ENCODE measurements around the gene CCNG2.

CCNG2 gene

DNA sequence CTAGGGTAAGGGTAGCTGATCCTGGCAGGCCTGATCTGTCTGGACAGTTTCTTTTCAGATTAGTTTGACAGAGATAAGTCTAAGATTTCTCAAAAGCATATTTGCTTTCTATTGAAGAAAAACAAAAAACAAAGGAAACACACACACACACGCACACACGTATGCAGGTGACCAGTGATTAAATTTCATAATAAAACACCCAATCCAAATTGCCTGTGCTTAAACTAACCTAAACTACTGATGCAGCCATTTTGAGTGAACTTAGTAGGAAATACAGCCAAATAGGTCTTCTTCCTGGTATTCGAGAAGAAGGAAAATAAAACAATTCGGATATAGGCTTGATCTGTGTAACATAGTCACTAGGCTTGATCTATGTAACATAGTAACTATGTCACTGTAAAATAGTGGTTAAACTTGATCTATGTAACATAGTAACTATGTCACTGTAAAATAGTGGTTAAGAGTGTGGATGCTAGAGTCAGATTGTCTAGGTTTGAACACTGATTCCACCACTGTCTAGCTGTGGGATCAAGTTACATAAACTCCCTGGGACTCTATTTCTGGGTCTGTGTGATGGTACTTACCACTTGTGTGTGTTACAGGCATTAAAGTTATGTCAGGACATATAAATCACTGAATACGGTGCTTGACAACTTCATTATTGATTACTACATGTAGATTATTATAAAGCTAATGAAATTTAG lies 9.8 kb upstream of the CCNG2 start:
- DNase-seq: no peak

DNA sequence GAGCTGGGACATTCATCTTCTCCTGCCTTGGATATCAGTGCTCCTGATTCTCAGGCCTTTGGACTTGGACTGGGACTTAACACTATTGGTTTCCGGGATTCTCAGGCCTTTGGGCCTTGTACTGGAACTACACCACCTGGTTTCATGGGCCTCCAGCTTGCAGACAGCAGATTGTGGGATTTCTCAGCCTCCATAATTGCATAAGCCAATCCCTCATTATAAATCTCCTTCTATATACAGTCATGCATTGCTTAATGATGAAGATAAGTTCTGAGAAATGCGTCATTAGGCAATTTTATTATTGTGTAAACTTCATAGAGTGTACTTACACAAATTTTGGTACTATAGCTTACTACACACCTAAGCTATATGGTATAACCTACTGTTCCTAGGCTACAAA lies 8.9 kb upstream of the CCNG2 start:
- DNase-seq: no peak

DNA sequence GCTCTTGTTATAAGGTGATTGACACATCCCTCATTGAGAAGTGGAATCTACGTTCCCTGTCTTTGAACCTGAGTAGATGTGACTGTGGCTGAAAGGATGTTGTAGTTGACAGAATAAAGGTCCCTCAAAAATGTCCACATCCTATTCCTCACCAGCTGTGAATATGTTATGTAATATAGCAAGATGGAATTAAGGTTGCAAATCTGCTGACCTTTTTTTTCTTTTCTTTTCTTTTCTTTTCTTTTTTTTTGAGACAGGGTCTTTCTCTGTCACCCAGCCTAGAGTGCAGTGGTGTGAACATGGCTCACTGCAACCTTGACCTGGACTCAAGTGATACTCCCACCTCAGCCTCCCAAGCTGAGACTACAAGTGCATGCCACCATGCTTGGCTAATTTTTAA lies 7.2 kb upstream of the CCNG2 start:
- DNase-seq: no peak

DNA sequence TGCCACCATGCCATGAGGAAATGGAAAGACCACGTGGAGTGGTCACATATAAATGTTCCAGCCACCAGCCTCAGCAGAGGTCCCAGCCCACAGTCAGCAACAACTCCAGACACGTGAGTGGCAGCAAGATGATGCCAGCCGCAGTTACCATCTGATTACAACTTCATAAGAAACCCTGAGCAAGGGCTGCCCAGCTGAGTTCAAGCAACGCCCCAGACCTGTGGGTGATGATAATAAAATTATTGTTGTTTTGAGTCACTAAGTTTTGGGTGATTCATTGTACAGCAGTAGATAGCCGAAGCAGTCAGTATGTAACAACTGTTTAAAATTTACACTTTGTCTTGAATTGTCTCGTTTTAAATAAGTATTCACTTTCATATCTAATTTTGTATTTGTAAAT lies 5.8 kb upstream of the CCNG2 start:
- DNase-seq: no peak

DNA sequence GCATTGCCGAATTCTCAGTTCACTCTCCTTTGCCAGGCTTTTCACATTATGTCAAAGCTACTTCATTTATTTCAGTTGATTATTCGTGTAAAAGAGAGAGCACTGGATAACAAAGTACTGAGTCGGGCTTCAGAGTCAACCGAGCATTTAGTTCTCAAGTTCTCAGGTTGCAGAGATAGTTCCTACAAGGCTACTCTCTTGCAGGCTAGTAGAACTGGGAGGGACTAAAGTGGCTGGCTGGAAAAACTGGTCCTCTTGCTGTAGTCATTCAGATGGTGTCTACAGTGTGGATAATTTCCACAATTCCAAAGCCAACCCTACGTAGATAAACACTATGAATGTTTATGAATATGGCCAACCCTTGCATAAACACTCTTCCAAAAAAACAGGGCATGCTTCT lies 4.6 kb upstream of the CCNG2 start:
- no peak for DNase-seq

DNA sequence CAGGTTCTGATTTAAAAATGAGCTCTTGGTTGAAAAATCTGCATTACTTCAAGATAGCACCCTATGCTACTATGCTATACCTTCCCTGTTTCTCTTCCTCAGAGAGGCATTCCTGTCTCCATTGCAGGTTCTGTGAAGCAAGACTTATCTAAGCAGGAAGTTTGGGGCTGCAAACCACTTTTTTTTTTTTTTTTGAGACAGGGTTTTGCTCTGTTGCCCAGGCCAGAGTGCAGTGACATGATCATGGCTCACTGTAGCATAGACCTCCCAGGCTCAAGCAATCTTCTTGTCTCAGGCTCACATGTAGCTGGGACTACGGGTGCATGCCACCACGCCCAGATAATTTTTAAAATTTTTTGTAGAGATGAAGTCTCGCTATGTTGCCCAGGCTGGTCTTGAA lies 4.0 kb upstream of the CCNG2 start:
- DNase-seq: no peak

DNA sequence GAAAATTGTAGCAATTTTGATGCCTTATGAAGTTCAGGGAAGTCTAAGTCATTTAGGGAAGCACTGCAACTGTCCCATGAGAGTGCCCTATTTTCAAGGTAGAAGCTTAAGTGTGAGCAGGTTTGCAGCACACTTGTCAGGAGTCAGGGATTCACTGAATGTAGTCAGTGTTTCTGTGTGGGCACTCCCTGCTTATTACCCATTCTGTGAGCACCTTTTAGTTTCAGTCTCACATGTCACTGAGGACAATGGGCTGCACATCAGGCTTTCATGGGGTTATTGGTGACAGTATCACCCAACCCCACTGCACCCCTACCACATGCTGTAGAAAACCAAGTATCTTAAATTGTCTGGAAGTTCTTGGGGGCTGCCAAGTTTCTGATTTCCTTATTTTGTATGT lies 2.9 kb upstream of the CCNG2 start:
- DNase-seq: no peak

DNA sequence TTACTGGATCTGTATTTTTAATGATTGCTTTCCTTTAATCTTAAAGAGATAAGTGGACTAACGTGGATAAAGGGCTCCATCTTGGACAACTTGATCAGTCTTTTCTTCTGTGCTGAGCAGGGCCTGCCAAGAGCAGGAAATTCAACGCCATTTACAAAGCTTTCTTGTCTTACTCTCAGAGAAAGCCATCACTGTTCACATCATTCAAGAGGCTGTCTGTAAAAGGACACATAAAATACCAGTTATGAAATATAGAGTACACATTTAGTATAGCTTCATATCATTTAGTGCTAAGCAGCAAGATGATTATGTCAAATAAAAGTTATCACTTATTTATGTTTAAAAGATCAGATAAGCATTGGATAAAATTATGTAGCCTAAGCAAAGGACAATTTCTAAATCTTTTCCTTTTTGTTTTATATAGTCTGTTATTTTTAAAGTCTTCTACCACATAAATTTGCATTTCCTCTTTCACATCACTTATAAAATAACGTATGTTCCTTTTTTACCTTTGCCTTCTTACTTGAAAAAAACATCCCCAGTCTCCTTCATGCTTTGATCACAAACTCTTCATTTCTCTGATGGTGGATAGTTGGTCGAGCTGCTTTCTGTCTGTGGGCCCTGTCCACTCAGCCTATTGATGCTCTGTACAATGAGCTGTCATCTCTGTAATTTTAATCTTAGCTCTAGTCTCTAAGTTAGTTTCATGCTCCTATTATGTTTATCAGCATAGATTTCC lies 2.1 kb upstream of the CCNG2 start:
- DNase-seq: no peak

DNA sequence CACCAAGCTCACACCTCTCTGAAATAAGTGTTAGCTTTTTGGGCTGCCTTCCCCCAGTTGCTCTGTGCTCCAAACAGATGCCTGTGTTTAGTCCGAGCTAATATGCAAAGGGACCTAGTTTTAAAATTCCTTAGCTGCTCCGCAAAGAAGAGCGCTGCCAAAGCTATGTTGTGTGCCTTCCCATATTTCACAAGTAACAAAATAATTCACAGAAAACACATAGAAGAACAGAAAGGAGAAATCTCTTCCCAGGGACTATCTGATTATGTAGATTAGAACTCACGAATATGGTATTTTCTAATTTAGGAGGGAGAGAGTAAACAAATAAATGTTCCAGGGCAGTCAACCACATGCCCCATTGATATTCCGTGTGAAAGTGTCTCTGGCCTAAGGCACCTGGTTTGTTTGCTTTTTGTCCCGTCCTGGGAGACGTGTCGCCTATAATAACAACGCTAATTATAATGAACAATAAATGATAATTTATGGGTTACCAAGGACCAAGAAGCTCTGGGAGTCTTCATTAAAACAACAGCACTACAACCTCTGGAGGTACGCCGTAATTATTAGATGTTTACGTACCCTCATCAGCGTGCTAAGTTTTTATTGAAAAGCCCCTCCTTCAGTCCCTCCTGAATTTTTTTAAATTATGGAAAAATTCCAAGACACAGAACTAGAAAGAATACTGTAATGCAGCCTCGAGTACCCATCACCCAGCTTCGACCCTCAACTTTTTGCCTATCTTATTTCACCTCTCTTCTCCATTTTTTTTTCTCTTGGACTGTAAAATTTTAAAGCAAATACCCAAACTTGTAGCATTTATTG lies 1.2 kb upstream of the CCNG2 start:
- DNase-seq: peak; percentile 27

DNA sequence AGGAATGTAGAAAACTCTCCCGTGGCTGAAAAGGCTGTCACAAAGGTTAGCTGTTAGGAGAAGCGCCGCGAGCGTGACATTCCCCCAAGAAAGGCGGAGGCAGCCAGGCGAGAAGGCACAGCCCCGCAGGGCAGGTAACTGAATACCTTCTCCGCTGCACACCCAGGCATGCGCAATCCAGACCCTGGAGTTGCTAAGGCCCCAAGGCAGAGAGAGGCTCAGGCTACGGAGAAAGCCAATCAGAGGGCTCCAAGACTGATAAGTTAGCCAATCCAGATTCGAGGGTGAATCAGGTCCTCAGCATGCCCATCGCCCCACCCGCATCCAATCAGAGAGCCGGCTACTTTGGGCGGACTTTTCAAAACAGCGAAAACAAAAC lies 485 bp upstream of the CCNG2 start:
- DNase-seq: peak; percentile 93

DNA sequence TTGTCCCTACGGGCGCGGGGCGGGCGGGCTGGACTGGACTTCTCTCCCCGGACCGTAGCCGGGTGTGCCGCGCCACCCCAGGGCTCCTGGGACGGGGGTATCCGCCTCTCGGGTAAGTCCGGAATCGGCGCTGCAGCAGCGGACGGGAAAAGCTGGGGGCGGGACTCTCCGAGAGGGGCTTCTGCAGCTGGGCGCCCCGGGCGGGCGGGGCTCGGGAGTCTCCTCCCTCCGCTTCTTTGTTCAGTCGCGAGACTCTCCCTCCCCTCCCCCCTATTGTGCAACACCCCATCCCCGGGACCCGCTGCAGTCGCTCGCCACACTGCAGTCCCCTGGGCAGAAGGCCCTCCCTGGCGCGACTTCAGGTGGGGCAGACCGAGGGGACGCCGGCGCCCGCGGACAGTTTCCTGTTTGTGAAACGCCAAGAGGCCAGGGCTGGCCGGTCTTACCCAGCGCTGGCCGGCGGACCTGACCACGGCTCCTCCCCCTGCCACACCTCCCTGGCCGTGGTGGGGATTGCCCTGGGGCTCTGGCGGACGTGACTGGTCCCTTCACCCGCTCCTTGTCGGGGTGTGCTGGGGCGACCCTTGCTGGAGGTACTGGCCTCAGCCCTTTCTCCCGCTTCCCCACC lies 966 bp downstream of the CCNG2 start:
- peak; percentile 82 for DNase-seq

DNA sequence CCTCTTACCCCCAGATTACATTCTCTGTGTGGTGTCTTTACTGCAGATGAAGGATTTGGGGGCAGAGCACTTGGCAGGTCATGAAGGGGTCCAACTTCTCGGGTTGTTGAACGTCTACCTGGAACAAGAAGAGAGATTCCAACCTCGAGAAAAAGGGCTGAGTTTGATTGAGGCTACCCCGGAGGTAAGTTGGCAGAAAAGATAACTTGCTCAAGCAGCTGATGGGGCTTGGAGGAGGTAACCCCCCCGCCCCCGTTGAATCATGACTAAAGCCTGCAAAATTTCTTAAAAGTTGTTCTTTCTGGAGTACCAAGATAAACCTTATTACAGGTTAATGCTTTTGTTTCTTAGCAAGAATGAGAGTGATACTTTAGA lies 1.5 kb downstream of the CCNG2 start:
- DNase-seq: peak; percentile 0

DNA sequence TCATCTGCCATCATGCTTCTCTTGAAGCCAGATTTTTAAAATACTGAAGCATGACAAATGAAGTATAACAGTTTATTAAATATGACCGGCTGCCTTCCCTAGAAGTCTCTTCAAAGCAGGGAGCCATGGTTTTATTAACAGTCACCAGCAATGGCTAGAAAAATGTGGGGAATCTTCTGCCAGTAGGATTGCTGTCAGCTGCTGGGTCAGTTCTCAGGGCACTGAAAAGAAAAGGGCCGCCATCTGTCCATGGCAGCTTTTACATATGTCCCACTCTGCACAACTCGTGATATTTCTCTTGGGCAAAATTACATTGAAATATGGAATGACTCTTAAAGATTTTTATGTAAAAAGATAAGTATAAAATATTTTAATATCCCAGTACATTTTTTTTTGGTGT lies 2.8 kb downstream of the CCNG2 start:
- DNase-seq: no peak

DNA sequence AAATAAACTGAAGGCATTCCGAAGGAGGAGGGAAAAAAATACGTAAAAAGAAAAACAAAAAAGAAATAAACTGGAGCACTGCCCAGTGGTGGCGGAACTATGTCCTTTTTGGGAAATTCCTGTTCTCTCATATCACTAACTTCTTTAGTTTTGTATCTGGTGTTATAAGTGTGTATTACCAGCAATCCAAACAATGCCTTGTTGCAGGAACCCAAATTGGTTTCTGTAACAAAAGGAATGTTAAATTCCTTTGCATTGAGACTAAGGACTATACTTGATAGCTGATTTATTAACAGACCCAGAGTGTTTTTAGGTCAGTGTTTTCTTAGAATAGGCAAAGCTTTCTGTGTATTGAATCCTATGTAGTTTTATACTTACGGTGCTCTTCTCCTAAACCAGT lies 6.6 kb downstream of the CCNG2 start:
- no peak for DNase-seq

DNA sequence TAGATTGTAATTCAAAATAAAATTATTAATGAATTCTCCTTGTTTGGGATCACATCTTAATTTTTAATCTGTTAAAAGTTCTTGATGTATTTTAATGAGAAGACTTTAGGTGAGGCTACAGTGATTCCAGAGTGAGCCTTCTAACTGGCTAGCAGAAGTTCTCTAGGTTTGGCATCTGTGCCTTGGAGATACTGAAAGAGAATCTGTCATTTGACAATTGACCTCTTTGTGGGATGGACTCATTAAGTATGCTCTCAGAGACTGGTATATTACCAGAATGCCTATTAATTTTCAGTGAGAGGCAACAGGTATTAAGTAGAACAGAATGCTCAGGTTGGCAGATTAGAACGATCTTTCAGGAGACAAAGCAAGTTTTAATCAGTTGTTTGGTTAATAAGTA lies 10.2 kb downstream of the CCNG2 start:
- no peak for DNase-seq

DNA sequence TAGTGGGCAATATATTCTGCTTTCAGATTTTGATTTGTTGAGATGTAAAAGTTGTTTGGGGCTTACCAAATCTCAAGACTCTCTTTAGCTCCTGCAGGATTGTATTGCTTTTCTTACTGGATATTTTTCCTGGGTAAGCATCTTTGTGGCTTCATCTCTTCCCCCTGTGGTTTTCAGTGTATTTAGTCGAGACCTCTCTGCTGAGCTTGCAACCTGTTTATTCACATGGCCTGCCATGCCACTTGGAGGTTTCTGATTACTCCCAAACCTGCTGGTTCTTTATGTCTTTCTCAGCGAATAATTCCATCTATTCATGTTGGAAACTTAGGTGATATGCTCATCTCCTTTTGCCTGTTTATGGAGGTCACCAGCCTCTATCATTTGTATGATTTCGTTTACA lies 10.9 kb downstream of the CCNG2 start:
- DNase-seq: no peak

DNA sequence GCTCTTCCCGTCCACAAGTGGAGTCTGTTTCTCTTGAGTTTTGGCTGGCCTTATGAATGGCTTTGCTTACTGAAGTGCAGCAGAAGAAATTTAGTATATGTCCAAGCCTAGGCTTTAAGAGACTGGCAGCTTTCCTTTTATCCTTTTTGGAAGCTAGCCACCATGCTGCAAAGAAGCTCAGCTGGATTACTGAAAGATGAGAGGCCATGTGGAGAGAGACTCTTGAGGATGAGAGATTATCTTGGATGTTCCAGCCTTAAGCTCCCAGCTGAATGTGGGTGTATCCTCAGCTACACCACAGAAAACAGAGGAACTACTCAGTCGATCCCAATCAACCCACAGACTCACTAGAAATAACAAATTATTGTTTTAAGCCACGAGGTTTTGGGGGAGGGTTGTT lies 12.5 kb downstream of the CCNG2 start:
- DNase-seq: no peak

DNA sequence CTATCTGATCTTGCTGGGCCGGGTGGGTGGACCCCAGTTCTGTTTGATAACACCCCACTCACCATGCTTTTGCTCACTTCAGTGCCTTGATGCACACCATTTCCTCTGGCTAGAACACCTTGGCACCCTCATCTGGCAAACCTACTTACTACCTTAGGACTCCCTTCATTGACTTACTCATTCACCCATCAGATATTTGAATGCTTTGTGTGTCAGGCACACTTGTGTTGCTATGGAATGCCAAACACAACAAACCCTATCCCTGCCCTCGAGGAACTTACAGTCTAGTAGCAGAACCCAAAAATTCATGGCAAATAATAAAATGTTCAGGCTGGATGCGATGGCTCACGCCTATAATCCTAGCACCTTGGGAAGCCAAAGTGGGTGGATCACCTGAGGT lies 13.9 kb downstream of the CCNG2 start:
- DNase-seq: no peak

DNA sequence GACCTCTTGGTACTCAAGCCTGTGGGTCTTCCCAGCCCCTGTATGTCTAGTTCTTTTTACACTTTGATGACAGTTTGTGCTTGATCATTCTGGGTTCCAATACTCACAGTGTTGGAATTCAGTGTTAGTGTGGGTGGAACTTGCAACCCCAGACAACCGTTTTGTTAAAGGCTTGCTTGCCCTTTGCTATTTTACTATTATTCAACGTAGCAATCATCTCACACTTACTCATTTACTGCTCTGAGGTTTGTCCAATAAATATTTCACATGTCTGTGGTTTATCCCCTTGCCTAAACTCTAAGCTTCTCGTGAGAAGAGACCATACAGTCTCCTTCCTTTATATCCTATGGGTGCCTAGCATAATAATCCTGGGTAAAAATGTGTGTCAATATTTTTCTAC lies 15.3 kb downstream of the CCNG2 start:
- DNase-seq: no peak

DNA sequence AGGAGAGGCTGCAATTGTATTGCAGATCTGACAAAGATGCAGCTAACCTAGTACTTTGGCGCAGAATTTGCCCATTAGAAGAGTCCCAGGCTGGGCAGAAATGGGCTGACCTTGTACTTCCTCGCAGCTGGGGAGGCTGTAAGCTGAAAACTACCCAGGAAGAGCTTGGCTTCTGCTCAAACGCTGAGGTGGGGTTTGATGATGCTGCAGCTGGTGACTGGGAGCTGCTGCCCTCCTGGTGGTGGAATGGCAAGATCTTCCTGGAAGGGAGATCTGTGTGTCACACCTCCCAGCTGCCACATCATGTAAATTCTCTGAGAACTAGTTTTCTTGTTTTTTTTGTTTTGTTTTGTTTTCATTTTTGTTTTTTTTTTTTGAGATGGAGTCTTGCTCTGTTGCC lies 17.4 kb downstream of the CCNG2 start:
- DNase-seq: no peak

DNA sequence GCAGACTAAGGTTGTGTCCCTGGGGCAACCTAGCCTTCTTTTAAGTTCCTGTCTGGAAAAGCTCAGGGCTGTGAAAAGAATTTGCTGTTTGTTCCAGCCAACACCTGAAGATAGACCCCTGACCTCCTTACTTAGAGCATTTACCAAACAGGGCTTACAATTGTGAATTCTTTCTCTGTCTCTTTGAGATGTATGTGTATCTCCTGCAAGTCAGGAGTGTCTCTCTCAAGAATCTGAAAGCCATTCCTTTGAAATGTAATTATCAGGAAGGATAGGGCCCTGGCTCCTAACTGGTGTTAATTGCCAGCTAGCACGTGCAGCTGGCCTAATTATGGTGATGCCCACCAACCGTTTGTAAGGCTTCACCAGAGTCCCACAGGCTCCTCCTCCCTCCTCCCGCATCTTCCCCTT lies 18.2 kb downstream of the CCNG2 start:
- no peak for DNase-seq

DNA sequence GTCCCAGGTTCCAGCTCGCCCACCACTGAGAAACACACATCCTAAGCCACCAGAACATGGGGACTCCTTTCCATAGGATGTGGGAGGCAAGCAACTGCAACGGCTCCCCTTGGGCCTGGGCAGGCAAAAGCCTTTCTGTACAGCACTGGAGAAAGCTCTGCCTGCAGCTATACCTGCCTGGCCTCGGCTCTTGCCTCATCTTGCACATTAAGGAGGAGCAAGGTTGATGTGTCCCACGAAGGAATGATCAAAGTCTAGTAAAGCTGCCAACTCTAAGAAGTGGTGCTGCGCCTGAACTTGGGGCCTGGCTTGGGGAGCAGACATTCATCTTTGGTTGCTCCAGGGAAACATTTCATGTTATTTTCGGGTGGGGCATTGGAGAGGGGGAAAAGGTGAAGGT lies 19.6 kb downstream of the CCNG2 start:
- DNase-seq: no peak

DNA sequence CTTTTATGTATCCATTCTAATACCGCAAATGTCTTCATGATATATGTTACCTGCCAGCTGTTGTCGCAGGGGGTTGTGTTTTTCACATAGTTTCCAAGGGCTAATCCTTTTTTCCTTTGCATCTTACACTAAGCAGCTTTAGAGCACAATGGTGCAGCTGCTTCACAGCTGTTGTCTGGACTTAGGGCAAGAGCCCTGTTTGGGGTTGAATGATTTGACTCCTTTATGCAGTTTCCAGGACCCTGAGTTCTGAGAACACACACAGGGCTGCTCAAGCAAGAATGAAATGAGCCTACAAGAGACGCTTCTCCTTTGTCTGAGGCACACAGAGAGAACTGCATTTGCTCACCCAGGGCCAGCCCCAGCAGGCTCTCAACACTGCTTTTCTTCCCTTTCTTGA lies 20.2 kb downstream of the CCNG2 start:
- DNase-seq: no peak

DNA sequence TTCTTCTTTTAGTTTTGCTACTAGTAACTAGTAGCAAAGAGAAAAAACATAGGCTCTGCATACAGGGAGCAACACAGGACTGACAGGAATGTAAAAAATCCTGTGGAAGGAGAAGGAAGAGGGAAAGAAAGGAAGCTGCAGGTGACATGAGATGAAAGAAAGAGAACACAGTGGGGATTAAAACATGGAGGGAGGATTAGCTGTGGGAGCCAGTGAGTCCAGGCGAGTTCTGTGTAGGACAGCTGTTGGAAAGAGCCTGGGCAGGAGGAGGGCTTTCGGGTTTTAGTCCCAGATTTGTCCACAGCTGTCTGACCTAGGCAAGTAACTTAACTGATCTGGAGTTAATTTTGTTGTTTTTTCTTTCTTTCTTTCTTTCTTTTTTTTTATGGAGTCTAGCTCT lies 21.6 kb downstream of the CCNG2 start:
- no peak for DNase-seq

All from NCI-H1105 (cell line).